HepG2 (cell line): Measurements from ENCODE around the gene SBSN. TPM values are rescaled to one million over a fixed set of nuclear protein-coding genes. Genes with fewer than 3 reads are reported as not detected.

Experiments used
- BRD4 ChIP-seq: sonication (generic); formaldehyde crosslinking; IDR thresholded peaks from 2 replicates; pipeline ENCODE4 v1.4.0; 2020; ENCODE audit warnings: missing genetic modification reagents
- CEBPG ChIP-seq: IDR thresholded peaks from 2 replicates; pipeline ENCODE4 v1.6.1; 2016
- ETV6 ChIP-seq: sonication (generic); formaldehyde crosslinking; conservative IDR thresholded peaks from 2 replicates; pipeline ENCODE4 v1.4.0; 2020; ENCODE audit warnings: missing genetic modification reagents
- MZF1 ChIP-seq: sonication (generic); formaldehyde crosslinking; IDR thresholded peaks from 2 replicates; pipeline ENCODE4 v1.8.1; 2023; ENCODE audit warnings: mild to moderate bottlenecking, missing genetic modification reagents, borderline replicate concordance
- NFIB ChIP-seq: sonication (generic); formaldehyde crosslinking; IDR thresholded peaks from 2 replicates; pipeline ENCODE4 v1.9.0; 2021; ENCODE audit warnings: missing genetic modification reagents, mild to moderate bottlenecking, borderline replicate concordance
- PCBP2 ChIP-seq: fragments of 200-400 bp; formaldehyde crosslinking; optimal IDR thresholded peaks from 2 replicates; pipeline ENCODE3; 2018; ENCODE audit warnings: low read length, low read depth; ENCODE audit not compliant: poor library complexity, severe bottlenecking
- SETDB1 ChIP-seq: sonication (generic); formaldehyde crosslinking; IDR thresholded peaks from 2 replicates; pipeline ENCODE4 v1.5.1; 2020; ENCODE audit warnings: missing genetic modification reagents, mild to moderate bottlenecking, borderline replicate concordance
- SMC3 ChIP-seq: IDR thresholded peaks from 2 replicates; pipeline ENCODE4 v1.6.1; 2011; ENCODE audit warnings: low read length, improper control_type of control experiment
- SNAPC2 ChIP-seq: sonication (generic); formaldehyde crosslinking; IDR thresholded peaks from 2 replicates; pipeline ENCODE4 v1.8.1; 2022; ENCODE audit warnings: mild to moderate bottlenecking, missing genetic modification reagents
- ZFP36L2 ChIP-seq: sonication (generic); formaldehyde crosslinking; IDR thresholded peaks from 2 replicates; pipeline ENCODE4 v1.4.0; 2020; ENCODE audit warnings: missing genetic modification reagents
- ZMYM4 ChIP-seq: sonication (generic); formaldehyde crosslinking; IDR thresholded peaks from 2 replicates; pipeline ENCODE4 v1.8.1; 2023; ENCODE audit warnings: mild to moderate bottlenecking, missing genetic modification reagents
- ZNF10 ChIP-seq: sonication (generic); formaldehyde crosslinking; IDR thresholded peaks from 2 replicates; pipeline ENCODE4 v1.4.0; 2020; ENCODE audit warnings: mild to moderate bottlenecking, low read depth, missing genetic modification reagents, borderline replicate concordance
- ZNF225 ChIP-seq: sonication (generic); formaldehyde crosslinking; IDR thresholded peaks from 2 replicates; pipeline ENCODE4 v1.4.0; 2020; ENCODE audit warnings: mild to moderate bottlenecking, missing genetic modification reagents
- ZNF274 ChIP-seq: sonication (generic); formaldehyde crosslinking; IDR thresholded peaks from 2 replicates; pipeline ENCODE4 v1.5.1; 2020; ENCODE audit warnings: mild to moderate bottlenecking, missing genetic modification reagents
- ZNF747 ChIP-seq: sonication (generic); formaldehyde crosslinking; IDR thresholded peaks from 2 replicates; pipeline ENCODE4 v1.8.1; 2023; ENCODE audit warnings: missing genetic modification reagents, mild to moderate bottlenecking, borderline replicate concordance
- ZNF772 ChIP-seq: sonication (generic); formaldehyde crosslinking; IDR thresholded peaks from 2 replicates; pipeline ENCODE4 v1.5.0; 2020; ENCODE audit warnings: mild to moderate bottlenecking, missing genetic modification reagents
- polyA plus RNA-seq, 8 experiments: library from polyadenylated mRNA; depleted of rRNA in 3 of 8; stranded (reverse) in 7 of 8; unstranded in 1 of 8; fragments of >200 nt; fragmentation: Illumina TruSeq in 4 of 8; extraction: Trizol in 4 of 8; gene quantifications; 2 replicates each; pipeline versions ENCODE4 v1.2.1 to v1.2.3, GENCODE V29; 2011 to 2016; ENCODE audit warnings: low read depth in 4 of 8, missing spikeins in 1 of 8, mixed read lengths in 1 of 8; ENCODE audit not compliant: insufficient read depth in 1 of 8
- total RNA-seq, 5 experiments: library from RNA; depleted of rRNA; stranded (reverse); fragments of >200 nt; fragmentation: Illumina TruSeq; extraction: Trizol; gene quantifications; 2 replicates each; pipeline ENCODE4 v1.2.3, GENCODE V29; 2016; ENCODE audit warnings: low read depth in 1 of 5
- TF ChIP-seq, protein P1 (sequence below): sonication (generic); formaldehyde crosslinking; IDR thresholded peaks from 2 replicates; pipeline ENCODE4 v1.5.0; 2020; ENCODE audit warnings: mild to moderate bottlenecking, missing genetic modification reagents, moderate library complexity
- TF ChIP-seq, protein P2 (sequence below): sonication (generic); formaldehyde crosslinking; IDR thresholded peaks from 2 replicates; pipeline ENCODE4 v1.4.0; 2020; ENCODE audit warnings: mild to moderate bottlenecking, missing genetic modification reagents
- TF ChIP-seq, protein P3 (sequence below): sonication (generic); formaldehyde crosslinking; IDR thresholded peaks from 2 replicates; pipeline ENCODE4 v1.4.0; 2020; ENCODE audit warnings: missing genetic modification reagents, borderline replicate concordance
- TF ChIP-seq, protein P4 (sequence below): sonication (generic); formaldehyde crosslinking; conservative IDR thresholded peaks from 2 replicates; pipeline ENCODE4 v1.4.0; 2020; ENCODE audit warnings: missing genetic modification reagents
- TF ChIP-seq, protein P5 (sequence below): sonication (generic); formaldehyde crosslinking; IDR thresholded peaks from 2 replicates; pipeline ENCODE4 v1.5.1; 2020; ENCODE audit warnings: mild to moderate bottlenecking, moderate library complexity, missing genetic modification reagents

SBSN gene
- total and polyA plus RNA-seq, 2 of the 13 experiments (the other 11 are each of a cell fraction or from before 2014, with no cell fraction given): not detected

- TF ChIP-seq, protein P1, sequence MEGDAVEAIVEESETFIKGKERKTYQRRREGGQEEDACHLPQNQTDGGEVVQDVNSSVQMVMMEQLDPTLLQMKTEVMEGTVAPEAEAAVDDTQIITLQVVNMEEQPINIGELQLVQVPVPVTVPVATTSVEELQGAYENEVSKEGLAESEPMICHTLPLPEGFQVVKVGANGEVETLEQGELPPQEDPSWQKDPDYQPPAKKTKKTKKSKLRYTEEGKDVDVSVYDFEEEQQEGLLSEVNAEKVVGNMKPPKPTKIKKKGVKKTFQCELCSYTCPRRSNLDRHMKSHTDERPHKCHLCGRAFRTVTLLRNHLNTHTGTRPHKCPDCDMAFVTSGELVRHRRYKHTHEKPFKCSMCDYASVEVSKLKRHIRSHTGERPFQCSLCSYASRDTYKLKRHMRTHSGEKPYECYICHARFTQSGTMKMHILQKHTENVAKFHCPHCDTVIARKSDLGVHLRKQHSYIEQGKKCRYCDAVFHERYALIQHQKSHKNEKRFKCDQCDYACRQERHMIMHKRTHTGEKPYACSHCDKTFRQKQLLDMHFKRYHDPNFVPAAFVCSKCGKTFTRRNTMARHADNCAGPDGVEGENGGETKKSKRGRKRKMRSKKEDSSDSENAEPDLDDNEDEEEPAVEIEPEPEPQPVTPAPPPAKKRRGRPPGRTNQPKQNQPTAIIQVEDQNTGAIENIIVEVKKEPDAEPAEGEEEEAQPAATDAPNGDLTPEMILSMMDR (CRISPR knock-in tag): peak; percentile 98
- TF ChIP-seq ZNF747 (CRISPR knock-in tag) (no peak), BRD4 (CRISPR knock-in tag) (0 out of 2 replicates have a peak, but pooled peaks have one; percentile 32), SMC3 (peak; percentile 58; the same call in 1 of the 2 replicates), ETV6 (CRISPR knock-in tag) (no peak), NFIB (CRISPR knock-in tag) (no peak), ZNF10 (CRISPR knock-in tag) (no peak), ZNF772 (CRISPR knock-in tag) (no peak), PCBP2 (no peak), ZFP36L2 (no peak), CEBPG (CRISPR knock-in tag) (no peak), MZF1 (CRISPR knock-in tag) (no peak), ZNF225 (CRISPR knock-in tag) (no peak), ZNF274 (CRISPR knock-in tag) (peak; percentile 48; the same call in 1 of the 2 replicates), SETDB1 (CRISPR knock-in tag) (no peak), SNAPC2 (no peak), ZMYM4 (CRISPR knock-in tag) (0 out of 2 replicates have a peak, but pooled peaks have one; percentile 29)
- TF ChIP-seq, protein P2, sequence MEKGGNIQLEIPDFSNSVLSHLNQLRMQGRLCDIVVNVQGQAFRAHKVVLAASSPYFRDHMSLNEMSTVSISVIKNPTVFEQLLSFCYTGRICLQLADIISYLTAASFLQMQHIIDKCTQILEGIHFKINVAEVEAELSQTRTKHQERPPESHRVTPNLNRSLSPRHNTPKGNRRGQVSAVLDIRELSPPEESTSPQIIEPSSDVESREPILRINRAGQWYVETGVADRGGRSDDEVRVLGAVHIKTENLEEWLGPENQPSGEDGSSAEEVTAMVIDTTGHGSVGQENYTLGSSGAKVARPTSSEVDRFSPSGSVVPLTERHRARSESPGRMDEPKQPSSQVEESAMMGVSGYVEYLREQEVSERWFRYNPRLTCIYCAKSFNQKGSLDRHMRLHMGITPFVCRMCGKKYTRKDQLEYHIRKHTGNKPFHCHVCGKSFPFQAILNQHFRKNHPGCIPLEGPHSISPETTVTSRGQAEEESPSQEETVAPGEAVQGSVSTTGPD (CRISPR knock-in tag): no peak
- TF ChIP-seq, protein P3, sequence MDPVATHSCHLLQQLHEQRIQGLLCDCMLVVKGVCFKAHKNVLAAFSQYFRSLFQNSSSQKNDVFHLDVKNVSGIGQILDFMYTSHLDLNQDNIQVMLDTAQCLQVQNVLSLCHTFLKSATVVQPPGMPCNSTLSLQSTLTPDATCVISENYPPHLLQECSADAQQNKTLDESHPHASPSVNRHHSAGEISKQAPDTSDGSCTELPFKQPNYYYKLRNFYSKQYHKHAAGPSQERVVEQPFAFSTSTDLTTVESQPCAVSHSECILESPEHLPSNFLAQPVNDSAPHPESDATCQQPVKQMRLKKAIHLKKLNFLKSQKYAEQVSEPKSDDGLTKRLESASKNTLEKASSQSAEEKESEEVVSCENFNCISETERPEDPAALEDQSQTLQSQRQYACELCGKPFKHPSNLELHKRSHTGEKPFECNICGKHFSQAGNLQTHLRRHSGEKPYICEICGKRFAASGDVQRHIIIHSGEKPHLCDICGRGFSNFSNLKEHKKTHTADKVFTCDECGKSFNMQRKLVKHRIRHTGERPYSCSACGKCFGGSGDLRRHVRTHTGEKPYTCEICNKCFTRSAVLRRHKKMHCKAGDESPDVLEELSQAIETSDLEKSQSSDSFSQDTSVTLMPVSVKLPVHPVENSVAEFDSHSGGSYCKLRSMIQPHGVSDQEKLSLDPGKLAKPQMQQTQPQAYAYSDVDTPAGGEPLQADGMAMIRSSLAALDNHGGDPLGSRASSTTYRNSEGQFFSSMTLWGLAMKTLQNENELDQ (CRISPR knock-in tag): no peak
- TF ChIP-seq, protein P4, sequence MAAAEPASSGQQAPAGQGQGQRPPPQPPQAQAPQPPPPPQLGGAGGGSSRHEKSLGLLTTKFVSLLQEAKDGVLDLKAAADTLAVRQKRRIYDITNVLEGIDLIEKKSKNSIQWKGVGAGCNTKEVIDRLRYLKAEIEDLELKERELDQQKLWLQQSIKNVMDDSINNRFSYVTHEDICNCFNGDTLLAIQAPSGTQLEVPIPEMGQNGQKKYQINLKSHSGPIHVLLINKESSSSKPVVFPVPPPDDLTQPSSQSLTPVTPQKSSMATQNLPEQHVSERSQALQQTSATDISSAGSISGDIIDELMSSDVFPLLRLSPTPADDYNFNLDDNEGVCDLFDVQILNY (CRISPR knock-in tag): no peak
- TF ChIP-seq, protein P5, sequence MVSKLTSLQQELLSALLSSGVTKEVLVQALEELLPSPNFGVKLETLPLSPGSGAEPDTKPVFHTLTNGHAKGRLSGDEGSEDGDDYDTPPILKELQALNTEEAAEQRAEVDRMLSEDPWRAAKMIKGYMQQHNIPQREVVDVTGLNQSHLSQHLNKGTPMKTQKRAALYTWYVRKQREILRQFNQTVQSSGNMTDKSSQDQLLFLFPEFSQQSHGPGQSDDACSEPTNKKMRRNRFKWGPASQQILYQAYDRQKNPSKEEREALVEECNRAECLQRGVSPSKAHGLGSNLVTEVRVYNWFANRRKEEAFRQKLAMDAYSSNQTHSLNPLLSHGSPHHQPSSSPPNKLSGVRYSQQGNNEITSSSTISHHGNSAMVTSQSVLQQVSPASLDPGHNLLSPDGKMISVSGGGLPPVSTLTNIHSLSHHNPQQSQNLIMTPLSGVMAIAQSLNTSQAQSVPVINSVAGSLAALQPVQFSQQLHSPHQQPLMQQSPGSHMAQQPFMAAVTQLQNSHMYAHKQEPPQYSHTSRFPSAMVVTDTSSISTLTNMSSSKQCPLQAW (CRISPR knock-in tag): peak; percentile 81
Measured at GRCh38 chr19:35495107-35496064, 32.7 kb downstream of the SBSN start (continued).
